Esophagus mucosa (tissue), 1 donor: Measurements from ENCODE around the gene FNDC8. TPM values are rescaled to one million over a fixed set of nuclear protein-coding genes. Genes with fewer than 3 reads are reported as not detected.
"Not testable (repeated sequence)": the region's sequence is repeated elsewhere in the genome, so short reads cannot be mapped to it uniquely, and the experiment has no call there.

Experiments used
- ATAC-seq: fragments of 200-7000 bp; cut with Tn5 transposase; one replicate; pipeline ENCODE4 v1.9.1; 2020
- total RNA-seq: library from RNA; stranded (reverse); gene quantifications from one replicate; pipeline ENCODE4 v1.2.4, GENCODE V29; 2023
- donor health status: DM: yes; HTN: yes; CAD: no.

The FNDC8 gene
- total RNA-seq = not detected

DNA sequence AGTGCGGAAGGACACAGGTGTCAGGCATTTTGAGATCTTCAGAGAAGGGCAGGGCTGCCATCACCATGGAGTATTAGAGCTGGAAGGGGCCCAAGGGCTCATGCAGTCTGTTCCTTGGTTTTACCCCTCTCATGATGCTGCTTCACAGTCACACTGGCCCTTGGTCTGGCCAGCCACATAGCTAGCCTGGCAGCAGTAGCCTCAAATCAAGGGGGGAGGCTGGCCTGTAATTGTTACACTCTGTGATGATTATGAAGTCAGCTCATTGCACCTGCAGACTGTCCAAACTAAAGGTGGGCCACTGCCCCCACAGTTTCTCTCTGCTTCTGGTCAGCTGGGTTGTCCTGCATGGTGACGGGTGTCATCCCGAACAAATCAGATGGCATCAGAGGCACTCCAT, at the start of gene FNDC8:
TSS of gene FNDC8 (plus strand) at position 301 of the 400 bp plus-strand sequence. CDS start at position 380, 79 bp downstream.
- ATAC-seq = no peak

DNA sequence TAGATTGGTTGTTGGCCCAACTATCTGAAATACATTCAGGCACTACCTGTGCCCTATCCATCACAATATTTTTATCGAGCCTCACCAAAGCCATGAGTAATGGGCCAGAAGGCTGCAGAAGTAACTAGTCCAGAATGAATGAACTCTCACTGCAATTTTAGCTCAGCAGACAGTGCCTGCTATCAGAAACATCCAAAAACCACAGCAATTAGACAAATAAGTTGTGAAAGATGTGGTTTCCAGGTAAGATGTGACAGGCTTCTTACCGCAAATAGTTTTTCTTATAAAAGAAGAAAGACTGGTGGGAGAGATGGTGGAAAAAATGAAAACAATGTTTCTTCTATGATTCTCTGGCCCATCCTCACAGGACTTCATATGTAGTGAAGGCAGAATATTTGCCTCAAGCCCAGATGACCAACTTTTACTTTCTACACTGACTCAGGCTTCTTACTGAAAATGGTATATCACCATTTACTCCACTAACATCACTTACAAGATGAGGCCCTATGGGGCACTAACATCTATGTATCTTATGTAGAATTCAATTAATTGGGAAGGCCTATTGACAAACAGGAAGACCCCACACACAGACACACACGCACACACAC, 48.1 kb upstream of the FNDC8 start:
- ATAC-seq = no peak

DNA sequence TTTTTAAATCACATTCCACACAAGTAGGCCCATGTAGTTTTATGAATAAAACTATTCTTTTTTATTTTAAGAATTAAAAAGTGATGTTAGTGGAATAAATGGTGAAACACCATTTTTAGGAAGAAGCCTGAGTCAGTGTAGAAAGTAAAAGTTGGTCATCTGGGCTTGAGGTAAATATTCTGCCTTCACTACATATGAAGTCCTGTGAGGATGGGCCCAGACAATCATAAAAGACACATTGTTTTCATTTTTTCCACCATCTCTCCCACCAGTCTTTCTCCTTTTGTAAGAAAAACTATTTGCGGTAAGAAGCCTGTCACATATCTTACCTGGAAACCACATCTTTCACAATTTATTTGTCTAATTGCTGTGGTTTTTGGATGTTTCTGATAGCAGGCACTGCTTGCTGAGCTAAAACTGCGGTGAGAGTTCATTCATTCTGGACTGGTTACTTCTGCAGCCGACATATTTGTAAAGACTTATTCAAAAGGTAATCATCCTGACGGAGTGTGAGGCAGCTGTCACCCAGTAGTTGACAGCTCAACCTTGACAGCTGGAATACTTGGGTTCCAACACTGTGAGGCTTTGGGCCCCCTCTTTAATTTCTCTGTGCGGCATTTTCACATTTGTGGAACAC, 47.3 kb upstream of the FNDC8 start:
- no peak for ATAC-seq

DNA sequence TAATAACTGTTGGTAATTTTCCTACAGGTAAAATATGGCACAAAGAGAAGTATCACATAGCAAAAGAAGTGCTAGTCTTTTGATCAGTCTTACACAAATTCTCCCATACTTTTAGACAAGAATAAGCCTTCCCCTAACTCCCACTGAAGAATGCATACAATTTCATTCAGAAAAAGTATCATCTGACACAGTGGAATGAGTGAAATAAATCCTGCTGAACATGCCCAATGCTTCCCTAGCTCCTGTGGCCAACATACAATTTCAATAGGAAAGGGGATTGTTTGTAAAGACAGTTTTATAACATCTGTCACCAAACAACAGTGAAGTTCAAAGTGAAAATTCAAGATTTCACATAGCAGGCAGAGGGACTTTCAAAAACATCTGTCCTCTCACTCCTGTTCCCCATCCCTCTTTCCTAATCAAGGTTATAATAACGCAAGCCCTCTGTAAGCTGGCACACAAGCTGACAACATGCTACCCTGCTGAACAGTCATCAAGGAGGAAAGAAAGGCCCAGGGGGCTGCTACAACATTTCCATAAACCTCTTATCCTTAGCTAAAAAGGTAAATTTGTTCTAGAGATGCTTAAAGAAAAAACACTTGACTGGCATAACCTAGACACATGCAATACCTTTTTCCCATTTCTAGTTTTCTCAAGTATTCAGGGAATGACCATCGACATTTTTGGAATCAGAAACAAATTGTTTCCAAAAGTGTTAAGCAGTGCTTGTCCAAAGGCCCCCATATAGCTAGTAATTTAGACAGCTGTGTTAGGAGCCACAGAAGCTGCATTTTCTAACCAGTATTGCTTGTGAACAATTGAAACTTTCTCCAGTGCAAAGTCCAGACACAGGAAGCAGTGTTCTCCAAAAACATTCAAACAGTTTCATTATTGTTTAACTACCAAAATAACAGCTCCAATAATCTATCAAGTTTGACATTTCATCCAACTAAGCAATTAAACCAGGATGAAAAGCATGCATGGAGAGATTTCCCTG, 46.4 kb upstream of the FNDC8 start:
- ATAC-seq = no peak

DNA sequence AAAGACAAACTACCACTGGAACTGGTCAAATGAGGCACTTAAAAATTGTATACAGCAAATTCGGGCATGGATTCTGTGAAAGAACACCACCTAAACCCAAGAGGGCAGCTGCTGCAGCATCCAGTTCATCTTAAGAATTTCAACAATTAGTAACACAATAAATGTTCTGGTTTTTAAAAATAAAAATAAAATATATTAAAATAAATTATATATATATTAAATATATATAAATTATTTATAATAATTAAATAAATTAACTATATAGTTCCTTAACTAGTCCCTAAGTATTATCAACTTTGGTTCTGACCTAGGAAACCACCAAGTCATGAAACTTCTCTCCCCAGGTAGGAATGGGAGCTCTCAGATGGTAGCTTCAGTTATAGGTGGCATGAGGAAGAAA, 44.5 kb upstream of the FNDC8 start:
- ATAC-seq = no peak

DNA sequence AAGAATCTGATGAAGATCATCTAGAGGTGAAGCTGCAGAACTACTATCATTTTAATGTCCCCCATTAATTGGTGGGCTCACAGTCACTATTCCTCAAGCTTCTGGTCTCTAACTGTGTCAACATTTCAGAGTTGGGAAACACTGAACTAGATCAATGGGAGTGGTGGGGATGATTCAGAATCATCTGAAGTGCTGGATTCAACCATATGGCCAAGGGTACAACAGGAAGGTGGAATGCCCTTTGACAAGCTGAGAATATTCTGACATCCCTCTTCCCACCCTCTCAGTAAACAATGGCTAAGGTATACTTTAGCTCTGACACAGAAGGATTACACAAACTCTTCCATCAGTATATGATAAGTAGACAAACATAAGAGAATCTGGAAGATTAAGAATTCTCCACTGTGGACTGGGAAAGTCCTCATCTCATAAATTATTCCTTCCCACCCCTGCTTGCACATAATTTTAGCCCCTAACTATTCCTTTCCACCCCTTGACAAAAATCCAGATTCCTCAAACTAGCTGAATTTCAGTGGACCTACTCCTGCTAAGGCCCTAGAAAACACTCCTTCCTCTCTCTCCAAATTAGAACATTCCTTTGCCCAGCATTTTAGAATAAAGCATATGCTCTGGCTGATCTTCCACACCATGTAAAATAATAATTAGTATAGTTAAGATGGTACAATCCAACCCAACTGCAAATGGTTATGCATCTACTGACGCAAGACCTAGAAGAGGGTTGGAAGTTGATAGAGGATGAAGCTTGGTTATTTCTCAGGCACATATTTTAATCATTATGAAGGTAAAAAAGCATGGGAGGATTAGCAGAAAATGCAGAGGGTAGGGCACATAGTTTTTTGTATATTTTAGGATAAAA, 41.6 kb upstream of the FNDC8 start:
- peak; percentile 85 for ATAC-seq

DNA sequence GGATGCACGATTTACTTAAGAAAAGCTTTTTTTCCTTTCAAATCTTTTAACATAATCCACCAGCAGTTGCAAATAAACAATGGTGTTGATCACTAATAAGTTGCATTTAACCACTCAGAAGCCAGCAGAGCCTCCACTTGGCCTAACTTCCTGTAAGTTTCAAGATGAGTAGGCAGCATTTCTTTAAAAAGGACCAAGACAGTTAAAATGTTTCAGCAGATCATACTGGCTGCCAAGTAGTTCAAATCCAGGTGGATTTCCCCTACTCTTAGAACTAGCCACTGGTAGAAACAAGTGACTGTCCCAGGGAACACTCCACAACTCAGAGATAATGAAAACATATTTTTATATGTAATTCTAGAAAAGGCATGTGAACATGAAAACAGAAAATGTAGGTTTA, 40.9 kb upstream of the FNDC8 start:
- ATAC-seq = no peak

DNA sequence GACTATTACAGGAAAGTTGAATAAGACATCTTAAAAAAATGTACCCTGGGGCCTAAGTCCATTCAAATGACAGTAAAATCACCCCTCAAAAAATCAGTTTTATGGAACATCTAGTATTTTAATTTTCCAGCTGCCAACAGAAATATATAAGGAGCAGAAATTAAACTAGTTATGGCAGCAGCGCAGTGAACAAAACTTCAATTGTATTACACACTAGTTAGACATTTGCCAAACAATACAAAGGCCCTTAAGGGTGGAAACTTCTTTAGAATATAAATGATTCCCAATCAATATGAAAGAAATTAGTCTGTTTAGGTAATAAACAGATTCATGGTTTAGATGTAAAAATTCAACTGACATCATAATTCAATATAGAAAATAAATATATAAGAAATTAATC, 39.8 kb upstream of the FNDC8 start:
- ATAC-seq = no peak

DNA sequence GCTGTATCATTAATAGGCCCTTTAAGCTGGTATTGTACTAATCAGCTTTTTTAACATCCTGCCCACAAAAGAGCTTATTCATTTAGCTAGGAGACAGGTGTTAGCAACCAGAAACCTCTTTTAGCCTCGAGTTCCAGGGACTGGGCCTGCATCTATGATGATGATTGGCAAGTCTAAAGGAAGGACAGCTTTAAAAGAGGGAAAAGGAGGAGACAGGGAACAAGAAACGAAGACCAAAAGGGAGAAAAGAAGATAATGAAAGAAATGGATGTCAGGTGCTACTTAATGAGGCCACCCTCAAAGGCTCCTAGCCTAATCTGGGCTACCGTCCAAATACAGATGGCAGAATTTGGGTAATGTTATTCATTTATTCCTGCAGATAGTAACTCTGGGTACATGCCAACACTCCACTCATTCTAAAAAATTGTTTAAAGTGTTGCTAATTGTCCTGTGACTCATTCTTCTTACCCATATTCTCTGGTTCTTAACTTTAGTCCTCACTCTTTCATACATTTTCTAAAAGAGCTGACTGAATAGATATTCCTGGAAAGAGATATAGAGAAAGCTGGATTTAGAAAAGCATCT, 39.2 kb upstream of the FNDC8 start:
- no peak for ATAC-seq

DNA sequence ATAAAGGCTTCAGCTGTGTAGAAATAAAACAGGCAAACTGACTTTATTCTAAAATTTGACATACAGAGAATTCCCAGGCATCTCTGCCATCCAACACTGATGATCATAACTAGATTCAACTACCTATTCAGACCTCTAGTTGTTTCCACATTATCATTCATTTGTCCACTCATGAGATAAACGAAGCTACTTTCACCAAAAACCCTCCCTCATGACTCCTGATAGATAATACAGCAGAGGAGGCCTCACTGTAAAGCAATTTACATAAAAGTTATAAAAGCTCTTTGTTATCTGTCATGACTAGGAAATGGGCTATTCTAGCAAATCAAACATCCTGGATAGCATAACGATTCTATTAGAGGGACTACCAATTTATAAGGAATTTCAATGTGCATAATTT, 38.3 kb upstream of the FNDC8 start:
- ATAC-seq = no peak

DNA sequence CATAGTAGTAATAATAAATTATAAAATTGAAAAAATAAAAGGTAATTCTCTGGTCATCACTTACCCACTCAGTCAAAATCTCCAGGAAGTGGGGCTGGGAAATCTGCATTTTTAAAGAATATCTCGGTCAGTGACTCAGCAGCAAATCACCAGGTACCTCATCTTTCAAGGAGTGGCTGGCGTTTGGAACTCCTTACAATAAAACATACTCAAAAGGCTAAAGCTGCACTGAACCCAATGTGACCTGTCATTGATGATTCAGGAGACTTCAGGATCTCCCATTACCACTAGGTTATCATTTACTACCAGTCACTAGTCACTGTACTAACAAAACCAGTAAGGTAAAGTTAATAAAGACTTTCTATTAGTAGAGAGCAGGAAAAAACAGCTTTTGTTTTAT, 36.4 kb upstream of the FNDC8 start:
- peak; percentile 65 for ATAC-seq

DNA sequence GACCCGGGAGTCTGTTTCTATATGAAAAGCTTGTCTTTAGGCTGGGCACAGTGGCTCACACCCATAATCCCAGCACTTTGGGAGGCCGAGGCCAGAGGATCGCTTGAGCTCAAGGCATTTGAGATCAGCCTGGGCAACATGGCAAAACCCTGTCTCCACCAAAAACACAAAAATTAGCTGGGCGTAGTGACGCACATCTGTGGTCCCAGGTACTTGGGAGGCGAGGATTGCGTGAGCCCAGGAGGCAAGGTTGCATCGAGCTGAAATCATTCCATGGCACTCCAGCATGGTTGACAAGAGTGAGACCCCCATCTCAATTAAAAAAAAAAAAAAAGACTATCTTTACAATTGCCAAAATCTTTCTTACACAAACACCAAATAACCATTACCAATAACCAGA, 35.3 kb upstream of the FNDC8 start:
- ATAC-seq = no peak

DNA sequence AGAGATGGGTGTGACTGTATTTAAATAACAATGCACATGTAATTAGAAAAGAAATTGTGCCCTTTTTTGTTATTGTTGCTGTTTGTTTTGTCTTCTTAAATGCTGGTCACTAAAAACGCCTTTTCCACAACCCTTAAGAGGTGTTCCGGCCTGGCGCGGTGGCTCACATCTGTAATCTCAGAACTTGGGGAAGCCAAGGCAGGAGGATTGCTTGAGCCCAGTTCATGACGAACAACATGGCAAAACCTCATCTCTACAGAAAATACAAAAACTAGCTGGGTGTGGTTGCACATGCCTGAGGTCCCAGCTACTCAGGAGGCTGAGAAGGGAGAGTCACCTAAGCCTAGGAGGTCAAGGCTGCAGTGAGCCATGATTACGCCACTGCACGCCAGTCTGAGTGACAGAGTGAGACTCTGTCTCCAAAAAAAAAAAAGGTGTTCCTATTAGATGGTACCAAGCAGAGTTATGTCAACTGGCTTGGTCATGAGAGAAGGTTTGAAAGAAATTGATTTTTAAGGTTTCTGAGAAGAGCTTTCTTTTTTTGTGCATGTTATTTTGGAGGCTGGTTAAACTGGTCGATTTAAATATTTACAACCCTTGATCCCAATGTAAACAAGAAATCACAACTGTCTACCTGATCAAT, 34.4 kb upstream of the FNDC8 start:
- ATAC-seq = peak; percentile 33

DNA sequence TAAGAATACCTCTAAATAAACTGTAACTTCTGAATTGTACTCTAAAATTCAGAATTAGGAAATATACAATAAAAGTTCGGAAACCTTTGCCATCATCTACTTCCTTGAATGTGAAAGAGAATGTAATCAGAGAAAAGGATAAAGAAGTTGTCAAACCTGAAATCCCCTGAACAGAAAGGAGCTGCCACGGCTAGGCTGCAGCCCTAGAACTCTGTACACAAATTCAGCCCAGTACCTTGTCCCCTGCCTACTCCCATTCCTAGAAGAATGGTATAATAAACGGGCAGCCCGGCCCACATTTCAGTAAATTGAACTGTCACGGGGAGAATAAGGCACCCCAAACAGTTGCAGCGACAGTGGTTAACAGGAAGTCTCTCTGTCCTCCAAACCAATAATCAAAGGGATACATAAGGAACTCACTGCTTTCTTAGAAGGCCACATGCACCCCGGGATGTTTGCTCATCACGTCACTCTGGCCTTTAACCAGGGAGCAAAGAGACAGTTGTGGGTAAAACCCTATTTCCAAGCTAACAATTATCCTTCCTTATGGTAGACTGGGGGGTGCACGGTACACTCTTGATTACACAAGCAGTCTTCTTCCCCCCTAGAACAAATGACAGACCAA, 33.6 kb upstream of the FNDC8 start:
- peak; percentile 22 for ATAC-seq

DNA sequence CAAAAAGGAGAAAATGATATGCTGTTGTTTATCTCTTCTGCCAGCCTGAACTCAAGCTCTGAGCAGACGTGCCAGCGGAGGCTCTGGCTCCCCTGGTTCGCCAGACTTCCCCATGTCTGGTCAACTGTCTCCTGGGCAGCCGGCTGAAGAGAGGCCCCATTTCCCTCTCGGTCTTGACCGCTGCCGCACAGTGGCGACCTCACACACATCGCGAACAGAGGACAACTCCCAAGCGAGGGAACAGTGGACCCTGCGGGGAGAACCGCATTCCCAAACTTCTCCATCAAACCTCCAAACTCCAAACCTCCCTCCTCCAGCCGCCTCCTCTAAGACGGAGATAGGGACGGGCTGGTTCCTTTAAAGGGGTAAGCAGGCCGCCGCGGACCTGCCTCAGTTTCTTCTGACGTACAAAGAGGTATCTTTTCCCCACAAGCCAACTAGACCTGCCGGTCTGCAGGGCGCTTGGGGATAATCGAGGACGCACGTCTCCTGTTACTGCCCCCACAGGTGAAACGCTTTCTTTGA, 33.0 kb upstream of the FNDC8 start:
- ATAC-seq = no peak

DNA sequence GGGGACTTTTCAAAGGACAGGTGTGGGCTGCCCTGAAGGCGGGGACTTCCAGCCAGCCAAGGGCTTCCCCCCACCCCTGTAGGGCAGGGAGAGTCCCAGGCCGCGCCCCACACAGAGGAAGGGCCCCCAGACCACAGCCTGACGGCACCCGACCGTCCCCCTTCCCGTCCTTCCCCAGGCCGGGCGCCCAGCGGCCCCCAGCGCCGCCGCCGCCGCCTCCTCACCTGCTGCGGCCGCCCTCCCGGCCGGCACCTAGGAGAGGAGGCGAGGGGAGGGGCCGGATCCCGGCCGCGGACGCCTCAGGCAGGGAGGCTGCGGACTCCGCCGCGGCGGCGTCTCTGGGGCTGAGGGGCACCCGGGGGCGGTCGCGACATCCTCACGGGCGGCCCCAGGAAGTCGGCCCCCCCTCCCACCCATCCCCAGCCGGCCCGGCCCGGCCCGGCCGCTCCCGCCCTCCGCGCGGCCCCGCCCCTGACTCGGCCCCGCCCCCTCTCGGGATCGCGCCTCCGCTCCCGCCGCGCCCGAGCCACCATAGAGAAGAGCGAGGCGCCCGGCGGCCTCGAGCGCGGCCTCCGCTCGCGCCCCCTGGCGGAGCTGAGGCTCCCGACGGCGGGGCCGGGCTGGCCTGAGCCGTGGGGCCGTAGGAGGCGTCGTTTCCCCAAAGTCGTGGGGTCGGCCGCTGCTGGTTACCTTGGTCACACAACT, 32.4 kb upstream of the FNDC8 start:
- peak; percentile 90 for ATAC-seq

DNA sequence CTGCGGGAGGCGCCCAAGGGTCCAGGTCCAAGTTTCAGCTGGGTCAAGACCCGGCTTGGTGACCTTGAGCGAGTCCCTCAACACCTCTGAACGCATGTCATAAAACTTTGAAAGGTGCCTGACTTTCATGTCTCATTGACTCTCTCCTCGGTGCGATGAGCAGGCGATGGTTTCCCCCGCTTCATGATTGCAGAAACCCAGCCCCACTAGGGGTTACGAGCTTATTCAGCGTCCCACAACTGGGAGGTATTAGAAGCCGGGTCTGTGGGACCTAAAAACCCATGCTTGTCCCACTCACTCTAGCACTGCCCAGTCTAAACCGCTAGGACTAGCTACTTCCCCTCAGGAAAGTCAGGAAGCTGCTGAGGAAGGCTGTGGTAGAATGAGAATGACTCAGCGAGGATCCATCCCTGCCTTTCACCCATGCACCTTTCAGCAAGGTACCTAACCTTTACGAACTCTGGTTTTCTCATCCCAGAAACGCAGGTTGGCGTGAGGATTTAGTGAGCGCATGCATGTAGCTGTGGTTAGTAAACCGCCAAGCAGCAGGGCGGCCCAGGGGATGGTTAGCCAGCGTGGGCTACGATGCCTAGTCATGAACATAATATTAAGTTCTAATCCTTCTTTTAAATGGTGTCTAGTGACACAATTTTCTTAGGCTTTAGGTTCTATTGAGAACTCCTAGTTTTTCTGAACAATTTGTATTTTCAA, 31.7 kb upstream of the FNDC8 start:
- ATAC-seq = peak; percentile 34

DNA sequence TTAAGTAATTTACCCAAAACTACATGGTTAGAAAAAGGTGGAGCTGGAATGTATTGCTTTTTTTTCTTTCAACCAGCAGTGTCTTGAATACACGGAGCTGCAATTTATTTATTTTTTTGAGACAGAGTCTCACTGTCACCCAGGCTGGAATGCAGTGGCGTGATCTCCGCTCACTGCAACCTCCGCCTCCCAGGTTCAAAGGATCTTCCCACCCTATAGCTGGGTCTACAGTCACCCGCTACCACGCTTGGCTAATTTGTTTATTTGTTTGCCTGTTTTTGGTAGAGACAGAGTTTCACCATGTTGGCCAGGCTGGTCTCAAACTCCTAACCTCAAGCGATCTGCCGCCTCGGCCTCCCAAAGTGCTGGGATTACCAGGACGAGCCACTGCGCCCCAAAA, 30.7 kb upstream of the FNDC8 start:
- ATAC-seq = not testable (repeated sequence)

DNA sequence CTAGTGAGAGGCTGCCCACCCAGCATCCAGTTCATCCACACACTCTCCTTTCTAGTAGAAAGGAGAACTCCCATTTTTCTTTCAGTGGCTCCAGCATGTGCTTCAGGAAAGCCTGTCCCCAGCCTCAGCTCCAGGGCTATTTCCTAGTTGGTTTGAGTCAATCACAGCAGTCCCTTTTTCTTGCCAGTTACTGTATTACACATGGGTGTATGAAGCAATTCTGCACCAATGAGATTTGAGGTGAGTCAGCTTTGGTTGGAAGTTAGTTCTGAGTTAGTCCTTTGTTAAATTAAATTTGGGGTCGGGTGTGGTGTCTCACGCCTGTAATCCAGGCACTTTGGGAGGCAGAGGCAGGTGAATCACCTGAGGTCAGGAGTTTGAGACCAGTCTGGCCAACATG, 26.5 kb upstream of the FNDC8 start:
- peak; percentile 94 for ATAC-seq
